GM21723 (cell line): Measurements from ENCODE around the gene ANKRD40CL.
"Not testable (repeated sequence)": the region's sequence is repeated elsewhere in the genome, so short reads cannot be mapped to it uniquely, and the experiment has no call there.

ENCODE experiments used
- ATAC-seq: cut with Tn5 transposase; IDR thresholded peaks from one replicate; pipeline ENCODE4 v1.9.1; 2021; ENCODE audit warnings: mild to moderate bottlenecking, moderate library complexity; ENCODE audit not compliant: unreplicated experiment

ANKRD40CL gene

DNA sequence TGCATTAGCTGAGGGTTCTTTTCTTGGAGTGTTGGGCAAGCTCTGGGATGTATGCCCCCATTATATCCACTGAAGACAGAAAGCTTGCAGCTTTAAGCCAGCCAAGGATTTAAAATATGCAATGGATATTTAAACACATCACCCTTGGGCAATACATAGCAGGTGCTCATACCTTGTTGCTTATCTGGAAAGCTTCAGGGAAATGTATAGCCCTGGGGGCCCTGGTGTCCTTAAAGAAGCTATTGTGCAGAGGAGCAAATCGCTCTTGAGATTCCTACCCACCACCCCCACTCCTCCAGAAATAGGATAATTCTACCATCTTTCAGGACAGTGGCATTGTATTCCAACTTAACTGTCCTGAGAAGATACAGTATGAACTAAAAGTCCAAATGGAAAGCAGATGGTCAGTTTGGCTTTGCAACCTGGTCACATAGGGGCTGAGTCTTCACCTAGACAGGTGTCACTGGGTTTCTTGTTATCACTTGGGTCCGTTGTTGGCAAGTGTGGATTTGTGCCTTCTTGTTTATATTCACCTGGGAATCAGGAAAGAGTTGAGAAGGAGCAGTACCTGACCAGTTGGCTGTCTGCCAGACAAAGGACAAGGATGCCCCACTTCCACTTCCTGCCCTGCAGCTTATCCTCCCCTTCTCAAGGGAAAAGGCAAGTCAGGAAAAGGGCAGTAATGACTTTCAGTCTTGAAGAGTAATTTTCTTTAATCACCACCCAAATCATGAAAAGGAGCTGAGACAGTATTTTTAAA, 3.4 kb downstream of the ANKRD40CL start:
- ATAC-seq = no peak

DNA sequence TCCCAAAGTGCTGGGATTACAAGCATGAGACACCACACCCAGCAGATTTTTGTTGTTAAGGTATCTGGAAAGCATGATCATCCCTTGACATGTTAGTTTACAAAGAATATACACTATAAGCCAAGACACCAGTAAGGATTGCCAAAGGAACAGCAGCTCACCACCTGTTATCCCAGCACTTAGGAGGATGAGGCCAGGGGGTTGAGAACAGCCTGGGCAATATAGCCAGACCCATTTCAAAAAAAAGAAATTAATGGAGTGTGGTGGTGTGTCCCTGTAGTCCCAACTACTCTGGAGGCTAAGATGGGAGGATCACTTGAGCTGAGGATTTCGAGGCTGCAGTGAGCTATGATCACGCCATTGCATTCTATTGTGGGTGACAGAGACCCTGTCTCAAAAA, 5.1 kb downstream of the ANKRD40CL start:
- ATAC-seq = no peak

- ATAC-seq = no peak
These were observed 8.3 kb downstream of the ANKRD40CL start for GRCh38 chr17:50758989-50759544.

- no peak for ATAC-seq
These were observed 8.8 kb downstream of the ANKRD40CL start for GRCh38 chr17:50758524-50758923.

- ATAC-seq = no peak
These were observed 12.8 kb downstream of the ANKRD40CL start for GRCh38 chr17:50754521-50754920.

DNA sequence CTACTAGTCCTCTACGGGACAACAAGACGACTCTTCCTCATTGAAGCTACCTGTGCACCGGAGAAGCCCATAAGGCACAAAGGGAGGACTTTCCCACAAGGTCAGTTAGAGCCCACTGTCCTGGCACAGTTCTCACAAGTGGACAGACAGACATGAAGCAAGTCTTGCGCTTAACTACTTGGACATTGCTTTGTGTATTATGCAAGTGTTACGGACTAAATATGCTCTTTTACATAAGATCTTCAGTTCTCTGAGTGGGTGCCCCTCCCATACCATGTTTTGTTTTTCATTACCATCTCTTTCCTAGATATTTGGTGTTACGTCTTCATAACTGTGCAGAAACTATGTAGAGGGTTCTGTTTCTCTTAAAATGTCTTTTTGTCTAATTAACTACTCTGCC, 18.1 kb downstream of the ANKRD40CL start:
- no peak for ATAC-seq

DNA sequence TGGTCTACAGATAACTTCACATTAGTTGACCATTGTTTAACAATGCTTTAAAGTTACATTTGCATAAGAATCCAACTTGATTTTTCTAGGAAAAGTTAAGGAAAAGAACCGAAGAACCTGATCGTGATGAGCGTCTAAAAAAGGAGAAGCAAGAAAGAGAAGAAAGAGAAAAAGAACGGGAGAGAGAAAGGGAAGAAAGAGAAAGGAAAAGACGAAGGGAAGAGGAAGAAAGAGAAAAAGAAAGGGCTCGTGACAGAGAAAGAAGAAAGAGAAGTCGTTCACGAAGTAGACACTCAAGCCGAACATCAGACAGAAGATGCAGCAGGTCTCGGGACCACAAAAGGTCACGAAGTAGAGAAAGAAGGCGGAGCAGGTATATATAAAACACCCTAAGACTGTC, 21.7 kb downstream of the ANKRD40CL start:
- no peak for ATAC-seq

GRCh38 chr17:50739098-50739497, 28.2 kb downstream of the ANKRD40CL start:
- ATAC-seq = no peak

- ATAC-seq = no peak
These were observed 30.1 kb downstream of the ANKRD40CL start for GRCh38 chr17:50737118-50737698.

DNA sequence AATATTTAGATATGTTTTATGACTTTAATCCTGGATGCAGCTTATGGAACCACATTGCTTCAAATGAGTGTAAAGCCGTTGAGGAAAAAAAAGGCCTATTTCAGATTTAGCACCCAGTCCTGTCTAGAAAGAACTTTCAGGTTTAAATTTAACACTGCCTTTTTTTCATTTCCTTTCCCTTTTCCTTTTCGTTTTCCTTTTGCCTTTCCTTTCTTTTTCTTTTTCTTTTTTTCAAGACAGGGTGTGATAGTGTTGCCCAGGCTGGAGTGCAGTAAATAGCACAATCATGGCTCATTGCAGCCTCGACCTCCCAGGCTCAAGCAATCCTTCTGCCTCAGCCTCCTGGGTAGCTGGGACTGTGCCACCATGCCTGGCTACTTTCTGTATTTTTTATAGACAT, 32.0 kb downstream of the ANKRD40CL start:
- no peak for ATAC-seq

DNA sequence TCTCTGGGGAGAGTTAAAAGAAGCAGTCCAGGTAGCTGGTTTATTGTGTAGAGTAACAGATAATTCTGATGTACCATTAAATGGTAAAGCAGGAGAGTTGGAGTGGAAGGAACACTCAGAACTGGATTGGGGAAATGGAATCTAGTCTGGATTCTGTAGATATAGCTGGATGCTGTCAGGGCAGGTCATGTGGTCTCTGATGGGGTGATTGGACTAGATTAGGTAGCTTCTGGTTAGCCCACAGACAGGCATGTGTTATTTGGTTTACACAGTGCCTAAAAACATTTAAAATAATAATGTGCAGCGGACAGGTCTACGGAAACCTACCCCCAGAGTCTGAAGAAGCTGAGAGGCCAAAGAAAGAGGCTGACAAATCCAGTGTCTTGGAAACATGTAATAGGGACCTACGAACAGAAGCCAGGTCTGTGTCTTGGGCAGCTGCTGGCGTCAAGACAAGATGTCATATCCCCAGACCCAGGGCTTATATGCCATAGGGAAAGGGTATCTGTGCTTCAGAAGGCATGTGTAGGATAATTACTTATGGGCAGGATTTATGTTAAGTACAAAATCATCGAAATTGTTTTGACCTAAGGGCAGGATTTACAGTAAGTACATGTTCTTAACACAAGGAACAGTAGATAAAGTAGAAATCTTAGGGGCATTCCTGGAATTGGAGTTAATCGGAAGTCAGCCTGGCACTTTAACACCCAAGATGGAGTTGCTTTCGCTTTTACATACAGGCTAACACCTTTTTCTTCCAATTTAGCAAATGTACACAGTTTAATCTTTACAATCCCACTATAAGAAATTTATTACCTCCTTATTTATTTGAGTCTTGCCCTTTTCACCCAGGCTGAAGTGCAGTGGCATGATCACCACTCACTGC, 35.5 kb downstream of the ANKRD40CL start:
- ATAC-seq = no peak

DNA sequence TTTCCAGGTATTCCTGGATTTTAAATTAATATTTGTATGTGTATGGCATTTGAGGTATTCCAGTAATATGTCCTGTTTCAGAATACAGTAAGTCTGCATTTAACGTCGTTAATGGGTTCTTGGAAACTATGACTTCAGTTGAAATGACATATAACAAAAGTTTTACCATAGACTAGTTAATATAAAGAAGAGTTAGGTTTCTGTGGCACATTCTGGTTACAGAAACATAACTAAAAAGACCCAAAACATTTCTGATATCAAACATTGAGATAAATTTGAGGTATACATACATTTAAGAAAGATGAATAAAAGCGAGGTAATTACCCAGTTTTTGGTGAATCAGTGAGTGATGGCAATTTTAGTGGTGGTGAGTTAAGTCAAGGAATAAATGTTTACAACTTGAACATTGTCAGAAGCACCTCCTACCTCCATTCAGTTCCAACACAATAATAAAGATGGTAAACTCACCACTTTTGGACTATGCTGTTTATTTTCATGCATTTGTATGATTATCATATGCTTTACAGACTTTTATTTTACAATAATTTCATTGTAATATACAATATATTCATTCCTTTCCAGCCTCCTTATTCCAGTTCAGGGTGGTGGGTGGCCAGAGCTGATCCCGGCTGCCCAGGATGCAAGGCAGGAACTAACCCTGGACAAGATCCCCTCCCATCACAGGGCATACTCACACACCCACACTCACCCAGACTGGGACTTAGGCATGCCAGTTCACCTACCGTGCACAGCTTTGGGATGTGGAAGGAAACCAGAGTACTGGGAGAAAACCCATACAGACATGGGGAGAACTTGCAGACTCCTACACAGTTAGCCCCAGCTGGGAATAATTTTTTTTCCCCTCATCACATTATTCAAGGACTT, 38.2 kb downstream of the ANKRD40CL start:
- no peak for ATAC-seq

DNA sequence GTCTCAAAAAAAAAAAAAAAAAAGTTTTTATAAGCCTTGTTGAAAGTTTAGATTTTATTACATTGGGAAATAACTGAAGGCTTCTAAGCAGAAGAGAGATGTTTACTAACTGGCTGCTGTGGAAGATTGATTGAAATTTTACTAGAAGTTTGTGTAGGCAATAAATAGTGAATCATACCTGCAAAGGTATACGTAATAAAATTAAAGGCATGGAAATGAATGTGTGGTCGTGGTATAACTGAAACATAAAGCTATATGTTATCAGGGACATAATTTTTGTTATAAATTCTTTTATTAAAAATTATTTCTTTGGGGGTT, 39.2 kb downstream of the ANKRD40CL start:
- no peak for ATAC-seq

DNA sequence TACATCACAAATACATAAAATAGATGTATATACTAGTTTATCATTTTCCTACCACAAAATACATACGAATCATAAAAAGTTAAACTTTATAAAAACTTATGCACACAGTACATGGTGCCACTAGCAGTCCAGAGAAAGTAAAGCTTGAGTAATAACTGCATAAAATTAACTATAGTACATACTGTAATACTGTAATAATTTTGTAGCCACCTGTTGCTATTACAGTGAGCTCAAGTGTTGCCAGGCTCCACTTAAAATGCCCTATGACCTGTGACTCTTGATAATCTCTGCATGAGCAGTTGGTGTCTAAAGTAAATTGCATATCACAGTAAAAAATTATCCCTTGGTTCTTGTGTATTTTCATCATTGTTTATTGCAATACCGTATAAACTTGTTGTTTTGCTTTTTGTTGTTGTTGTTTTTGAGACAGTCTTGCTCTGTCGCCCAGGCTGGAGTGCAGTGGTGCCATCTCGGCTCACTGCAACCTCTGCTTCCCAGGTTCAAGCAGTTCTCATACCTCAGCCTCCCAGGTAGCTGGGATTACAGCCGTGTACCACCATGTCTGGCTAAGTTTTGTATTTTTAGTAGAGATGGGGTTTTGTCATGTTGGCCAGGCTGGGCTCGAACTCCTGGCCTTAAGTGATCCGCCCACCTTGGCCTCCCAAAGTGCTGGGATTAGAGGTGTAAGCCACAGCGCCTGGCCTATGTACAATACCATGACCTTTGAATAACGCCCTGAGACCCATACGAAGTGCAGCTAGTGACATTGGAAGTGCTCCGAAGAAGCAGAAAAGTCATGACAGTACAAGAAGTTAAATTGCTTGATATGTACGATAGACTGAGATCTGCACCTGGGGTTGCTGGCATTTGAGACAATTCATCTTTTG, 41.3 kb downstream of the ANKRD40CL start:
- ATAC-seq = no peak

DNA sequence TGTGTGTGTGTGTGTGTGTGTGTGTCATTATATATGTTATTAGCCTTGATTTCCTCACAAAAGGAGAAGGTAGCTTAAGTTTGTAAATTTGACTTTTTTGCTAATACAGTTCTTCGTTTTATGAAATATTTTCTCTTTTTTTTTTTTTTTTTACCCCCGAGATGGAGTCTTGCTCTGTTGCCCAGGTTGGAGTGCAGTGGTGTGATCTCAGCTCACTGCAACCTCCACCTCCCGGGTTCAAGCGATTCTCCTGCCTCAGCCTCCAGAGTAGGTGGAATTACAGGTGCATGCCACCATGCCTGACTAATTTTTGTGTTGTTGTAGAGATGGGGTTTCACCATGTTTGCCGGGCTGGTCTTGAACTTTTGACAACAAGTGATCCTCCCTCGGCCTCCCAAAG, 42.7 kb downstream of the ANKRD40CL start:
- ATAC-seq = not testable (repeated sequence)

DNA sequence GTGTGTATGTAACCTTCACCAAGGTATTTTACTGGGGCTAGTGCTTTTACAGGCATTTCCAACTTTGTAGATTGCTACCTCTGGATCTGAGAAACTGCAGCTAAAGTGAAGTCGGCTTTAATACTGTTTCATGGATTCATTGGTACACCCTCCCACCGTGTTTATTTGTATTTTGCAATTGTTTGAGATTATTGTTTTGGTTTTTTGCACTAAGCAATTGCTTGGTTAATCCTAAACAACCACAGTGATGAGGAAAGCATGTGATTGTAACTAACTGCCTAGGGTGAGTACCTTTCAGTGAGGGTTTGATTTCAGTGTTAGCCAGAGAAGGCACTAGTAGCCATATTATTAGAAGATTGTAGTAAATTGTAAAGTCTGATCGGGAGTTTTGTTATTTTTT, 44.6 kb downstream of the ANKRD40CL start:
- ATAC-seq = no peak

DNA sequence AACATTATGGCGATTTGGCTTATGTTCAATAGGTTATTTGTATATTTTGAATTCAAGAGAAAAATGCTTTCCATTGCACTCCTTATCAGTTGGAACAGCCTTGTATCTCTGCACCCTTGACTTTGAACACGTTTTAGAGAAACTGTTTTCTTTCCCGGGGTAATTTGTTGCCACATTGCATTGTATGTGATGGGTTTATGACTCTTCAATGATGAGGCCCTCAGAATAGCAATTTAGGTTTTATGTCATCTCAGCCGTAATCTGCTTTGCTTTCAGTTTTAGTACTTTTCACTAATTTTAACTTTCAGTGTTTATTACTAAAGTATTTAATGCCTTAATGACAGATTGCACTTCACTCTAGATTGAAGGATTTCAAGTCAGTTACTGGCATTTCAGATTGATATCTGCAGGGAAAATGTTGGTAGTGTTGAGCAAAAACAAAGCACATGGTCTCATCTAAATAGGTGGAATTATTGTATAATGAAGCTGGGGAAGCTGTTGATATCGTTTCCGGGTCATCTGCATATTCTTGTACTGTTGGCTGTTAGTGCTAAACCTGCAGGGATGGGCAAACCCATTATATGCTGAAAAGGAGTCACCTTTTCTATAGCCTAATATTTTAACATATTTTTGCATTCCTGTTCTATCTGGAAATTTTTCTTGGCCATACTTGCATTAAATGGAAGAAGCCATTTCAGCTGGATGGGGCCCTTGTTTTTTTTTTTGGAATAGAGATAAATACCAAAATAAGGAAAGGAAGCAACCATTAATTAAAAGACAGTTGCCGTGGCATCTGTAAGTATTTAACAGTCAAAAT, 45.9 kb downstream of the ANKRD40CL start:
- ATAC-seq = no peak

DNA sequence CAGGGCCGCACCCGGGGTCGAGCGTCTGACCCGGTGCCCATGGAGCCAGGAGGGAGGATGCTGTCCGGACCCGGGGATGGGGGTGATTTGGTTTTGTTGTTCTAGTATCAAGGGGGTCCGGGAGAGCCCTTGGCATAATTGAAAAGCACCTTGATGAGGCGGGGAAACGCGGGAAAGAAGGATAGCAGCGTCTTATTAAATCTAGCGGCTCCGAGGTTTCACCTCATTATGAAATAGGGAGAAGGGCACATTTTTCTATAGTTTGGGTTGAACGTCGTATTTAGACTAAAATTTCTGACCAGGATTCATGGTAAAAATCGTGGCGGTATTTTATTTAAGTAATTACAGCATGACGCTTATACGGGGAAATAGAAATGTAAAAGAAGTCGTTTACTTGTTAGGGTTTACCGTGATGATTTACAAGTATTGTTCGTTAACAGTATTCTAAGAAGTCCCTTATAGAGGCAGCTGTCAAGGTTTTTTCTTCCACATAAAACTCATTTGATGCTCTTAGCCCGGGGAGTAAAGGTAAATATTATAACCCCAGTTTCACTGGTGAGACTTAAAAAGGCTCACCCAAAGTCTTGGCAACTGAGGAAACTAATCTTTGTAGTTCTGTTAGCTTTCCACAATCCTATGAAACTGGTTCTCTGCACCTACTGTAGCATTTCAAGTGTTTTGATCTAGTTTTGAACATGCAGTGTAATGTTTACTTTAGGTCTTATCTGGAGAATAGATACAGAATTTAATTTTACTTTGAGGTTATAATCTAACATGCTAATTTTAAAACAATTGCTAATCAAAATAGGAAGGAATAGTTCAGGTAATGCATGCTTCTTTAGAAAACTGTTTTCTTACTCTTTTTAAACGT, 47.2 kb downstream of the ANKRD40CL start:
- no peak for ATAC-seq
